ENCODE results near the gene PIK3R1.

DNA sequence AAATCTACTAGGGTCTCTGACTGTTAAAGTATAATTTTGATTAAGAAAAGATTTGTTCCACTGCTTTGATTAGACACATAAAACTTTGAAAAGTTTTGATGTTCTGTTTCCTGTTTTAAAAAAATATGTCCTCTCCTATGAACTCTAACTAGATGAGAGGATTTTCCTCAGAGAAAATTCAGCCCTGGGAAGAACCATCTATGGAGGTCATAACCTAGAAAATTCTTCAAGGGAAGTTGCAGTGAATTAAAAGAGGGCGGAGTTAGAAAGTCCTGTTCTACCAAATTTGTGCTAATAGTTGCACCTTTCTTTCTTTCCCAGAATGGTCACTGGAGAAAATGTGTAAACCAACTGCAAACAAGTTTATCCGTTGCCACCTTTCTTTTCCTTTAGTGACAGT, 27.7 kb downstream of the PIK3R1 start:
- TF ChIP-seq EP300 (IDR thresholded peaks at IDR 0.05; ENCODE audit: borderline replicate concordance) (no peak), YY1 (IDR thresholded peaks at IDR 0.05; ENCODE audit: low read depth) (no peak), CEBPB (IDR thresholded peaks at IDR 0.05) (no peak), FOXM1 (IDR thresholded peaks at IDR 0.05; ENCODE audit: borderline replicate concordance, low read depth) (no peak), RAD21 (IDR thresholded peaks at IDR 0.05; ENCODE audit: low read depth) (no peak)
- TF ChIP-seq, protein P1, sequence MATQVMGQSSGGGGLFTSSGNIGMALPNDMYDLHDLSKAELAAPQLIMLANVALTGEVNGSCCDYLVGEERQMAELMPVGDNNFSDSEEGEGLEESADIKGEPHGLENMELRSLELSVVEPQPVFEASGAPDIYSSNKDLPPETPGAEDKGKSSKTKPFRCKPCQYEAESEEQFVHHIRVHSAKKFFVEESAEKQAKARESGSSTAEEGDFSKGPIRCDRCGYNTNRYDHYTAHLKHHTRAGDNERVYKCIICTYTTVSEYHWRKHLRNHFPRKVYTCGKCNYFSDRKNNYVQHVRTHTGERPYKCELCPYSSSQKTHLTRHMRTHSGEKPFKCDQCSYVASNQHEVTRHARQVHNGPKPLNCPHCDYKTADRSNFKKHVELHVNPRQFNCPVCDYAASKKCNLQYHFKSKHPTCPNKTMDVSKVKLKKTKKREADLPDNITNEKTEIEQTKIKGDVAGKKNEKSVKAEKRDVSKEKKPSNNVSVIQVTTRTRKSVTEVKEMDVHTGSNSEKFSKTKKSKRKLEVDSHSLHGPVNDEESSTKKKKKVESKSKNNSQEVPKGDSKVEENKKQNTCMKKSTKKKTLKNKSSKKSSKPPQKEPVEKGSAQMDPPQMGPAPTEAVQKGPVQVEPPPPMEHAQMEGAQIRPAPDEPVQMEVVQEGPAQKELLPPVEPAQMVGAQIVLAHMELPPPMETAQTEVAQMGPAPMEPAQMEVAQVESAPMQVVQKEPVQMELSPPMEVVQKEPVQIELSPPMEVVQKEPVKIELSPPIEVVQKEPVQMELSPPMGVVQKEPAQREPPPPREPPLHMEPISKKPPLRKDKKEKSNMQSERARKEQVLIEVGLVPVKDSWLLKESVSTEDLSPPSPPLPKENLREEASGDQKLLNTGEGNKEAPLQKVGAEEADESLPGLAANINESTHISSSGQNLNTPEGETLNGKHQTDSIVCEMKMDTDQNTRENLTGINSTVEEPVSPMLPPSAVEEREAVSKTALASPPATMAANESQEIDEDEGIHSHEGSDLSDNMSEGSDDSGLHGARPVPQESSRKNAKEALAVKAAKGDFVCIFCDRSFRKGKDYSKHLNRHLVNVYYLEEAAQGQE (IDR thresholded peaks at IDR 0.05; ENCODE audit: low read depth), result no peak
- TF ChIP-seq, protein P2, sequence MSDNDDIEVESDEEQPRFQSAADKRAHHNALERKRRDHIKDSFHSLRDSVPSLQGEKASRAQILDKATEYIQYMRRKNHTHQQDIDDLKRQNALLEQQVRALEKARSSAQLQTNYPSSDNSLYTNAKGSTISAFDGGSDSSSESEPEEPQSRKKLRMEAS (IDR thresholded peaks at IDR 0.05), result no peak
